HG03064 (cell line): ENCODE measurements around the gene SIK2.

Experiments used
- ATAC-seq: cut with Tn5 transposase; IDR thresholded peaks from one replicate; pipeline ENCODE4 v1.9.1; 2021; ENCODE audit warnings: low read depth; ENCODE audit not compliant: unreplicated experiment

The SIK2 gene

DNA sequence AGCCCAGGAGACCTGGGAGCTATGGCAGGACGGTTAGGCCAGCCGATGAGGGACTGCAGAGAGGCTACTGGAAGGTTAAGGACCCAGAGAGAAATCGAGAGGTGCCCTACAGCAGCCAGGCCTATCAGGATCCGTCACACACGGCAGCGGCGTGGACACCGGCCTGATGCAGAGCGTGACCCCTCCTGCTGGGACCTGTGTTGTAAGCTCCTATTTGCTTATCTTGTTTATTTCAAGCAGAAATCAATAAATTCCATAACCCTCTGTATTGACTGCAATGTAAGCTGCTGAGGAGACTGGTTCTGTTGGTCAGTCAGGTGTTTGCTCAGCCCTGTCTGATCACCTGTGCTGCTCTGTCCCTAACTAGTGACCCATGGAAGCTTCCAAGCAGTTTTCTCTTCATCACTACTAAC is 124.1 kb downstream of the SIK2 start:
- ATAC-seq: no peak

DNA sequence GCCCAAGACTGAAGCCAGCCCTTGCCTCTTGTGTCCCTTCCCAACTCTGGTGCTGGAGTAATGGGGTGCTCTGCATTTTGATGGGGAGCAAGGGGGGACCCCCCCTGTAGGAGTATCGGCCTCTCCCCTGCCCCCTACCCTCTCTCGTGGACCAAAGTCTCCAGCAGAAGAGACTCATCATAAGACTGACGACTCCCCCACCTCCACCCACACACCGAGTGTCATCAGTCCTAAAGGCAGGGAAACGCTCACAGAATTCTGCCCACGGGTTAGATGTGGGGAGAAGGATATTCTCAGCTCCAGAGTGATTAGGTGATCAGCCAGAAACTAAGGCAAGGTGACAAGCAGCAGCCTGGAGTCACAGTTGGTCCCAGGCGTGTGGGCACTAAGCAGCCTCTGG is 125.2 kb downstream of the SIK2 start:
- no peak for ATAC-seq

GRCh38 chr11:111729071-111729830 is 127.0 kb downstream of the SIK2 start:
- ATAC-seq: no peak

DNA sequence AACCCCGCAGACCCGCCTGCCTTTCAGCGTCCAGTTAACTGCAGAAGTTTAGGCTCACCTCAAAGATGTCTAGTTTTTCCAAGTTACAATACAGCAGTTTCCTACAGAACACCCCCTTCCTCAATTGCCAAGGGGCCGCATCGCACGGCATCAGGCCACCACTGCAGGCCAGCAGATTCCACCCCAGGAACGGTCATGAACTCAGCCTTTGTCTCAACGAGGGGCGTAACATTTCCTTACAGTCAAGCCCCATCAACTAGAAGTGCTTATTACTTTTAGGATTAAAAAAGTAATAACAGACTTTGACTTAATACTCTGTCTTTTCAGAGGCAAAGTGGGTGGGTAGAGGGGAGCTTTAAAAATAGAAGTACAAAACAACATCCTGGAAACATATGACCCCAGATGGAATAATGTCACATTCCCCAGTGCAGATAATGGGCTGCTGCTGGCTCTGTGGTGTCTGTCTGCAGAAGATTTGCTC is 127.6 kb downstream of the SIK2 start:
- ATAC-seq: no peak

DNA sequence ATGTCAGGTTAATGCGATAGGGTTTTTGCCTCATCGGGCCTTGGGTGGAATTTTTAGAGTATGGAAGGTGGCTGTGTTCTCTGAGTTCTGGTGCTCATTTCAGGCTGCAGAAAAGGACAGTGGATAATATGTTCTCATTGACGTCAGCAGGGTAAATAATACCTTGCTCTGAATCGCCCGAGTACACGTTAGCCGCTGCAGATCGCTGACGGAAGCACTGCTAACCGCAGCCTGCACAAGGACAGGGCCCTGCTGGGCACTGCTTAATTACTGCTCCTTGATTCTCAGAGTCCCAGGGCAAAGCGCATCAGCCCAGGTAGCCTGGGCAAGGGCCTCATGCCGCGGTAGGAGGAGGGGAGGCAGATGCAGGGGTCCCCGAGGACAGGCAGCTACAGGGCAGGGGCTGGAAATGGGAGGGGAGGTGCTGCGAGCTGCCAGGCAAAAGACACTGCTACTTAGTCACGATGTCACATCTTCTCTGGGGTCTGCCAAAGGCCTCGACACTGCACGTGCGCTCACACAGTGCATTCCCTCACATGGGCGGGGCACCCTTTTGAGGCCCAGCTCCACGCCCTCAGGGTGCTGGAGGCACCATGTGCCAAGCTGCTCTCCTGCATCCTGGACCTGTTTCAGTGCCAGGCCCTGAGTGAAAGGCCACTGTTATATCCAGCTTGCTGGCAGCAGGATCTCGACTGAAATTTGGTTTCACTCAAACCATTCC is 128.8 kb downstream of the SIK2 start:
- no peak for ATAC-seq

DNA sequence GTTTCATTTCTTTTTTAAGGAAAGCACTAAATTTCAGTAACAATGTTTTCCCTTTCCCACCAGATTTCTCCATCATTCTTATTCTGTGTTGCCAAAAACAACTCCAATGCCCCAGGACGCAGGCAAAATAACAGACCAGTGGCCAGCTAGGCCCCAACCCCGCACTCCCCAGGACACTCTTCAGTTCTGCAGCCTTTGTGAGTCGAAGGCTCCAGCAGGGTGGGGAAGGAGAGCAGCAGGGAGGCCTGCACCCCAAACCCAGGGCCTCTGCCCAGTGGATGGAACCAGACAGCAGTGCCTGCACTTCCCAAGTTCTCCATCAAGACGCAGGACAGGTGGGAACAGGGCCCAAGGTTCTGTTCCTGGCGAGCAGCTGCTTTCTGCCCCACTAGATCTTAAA is 129.6 kb downstream of the SIK2 start:
- ATAC-seq: no peak

DNA sequence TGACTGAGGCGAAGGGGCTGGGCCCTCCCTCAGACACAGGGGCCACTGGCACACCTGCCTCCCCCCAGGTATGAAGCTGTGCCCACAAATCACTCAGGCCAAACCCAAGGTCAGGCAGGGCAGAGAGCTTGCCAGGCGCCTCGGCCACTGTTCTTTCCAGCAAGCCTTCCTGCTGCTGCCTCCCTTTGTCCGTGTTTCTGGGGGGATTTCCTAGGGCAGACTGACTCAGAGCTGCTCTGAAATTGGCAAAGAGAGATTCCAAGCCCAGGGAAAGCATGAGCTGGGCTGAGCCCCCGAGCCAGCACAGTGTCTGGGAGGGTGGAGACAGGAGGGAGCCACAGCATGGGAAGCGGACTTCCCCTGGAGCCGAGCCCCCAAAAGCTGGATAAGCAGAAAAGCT is 130.8 kb downstream of the SIK2 start:
- ATAC-seq: no peak

- no peak for ATAC-seq
Observed at GRCh38 chr11:111733611-111734088, 131.4 kb downstream of the SIK2 start.

- ATAC-seq: no peak
Observed at GRCh38 chr11:111734101-111734953, 132.1 kb downstream of the SIK2 start.

DNA sequence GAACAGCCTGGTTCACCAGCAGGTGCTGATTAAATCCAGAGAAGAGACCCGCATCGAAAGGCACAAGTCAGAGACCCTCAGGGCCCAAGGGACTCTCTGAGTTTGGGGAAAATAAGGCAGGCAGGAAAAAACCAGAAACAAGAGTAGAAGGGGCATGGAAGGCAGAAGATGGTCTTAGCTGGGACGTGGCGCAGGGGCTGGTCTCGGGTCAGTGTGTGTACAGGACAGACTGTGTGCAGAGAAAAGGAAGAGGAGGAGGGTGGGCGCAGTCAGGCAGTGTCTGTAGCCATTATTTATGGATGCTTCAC is 132.7 kb downstream of the SIK2 start:
- ATAC-seq: no peak

DNA sequence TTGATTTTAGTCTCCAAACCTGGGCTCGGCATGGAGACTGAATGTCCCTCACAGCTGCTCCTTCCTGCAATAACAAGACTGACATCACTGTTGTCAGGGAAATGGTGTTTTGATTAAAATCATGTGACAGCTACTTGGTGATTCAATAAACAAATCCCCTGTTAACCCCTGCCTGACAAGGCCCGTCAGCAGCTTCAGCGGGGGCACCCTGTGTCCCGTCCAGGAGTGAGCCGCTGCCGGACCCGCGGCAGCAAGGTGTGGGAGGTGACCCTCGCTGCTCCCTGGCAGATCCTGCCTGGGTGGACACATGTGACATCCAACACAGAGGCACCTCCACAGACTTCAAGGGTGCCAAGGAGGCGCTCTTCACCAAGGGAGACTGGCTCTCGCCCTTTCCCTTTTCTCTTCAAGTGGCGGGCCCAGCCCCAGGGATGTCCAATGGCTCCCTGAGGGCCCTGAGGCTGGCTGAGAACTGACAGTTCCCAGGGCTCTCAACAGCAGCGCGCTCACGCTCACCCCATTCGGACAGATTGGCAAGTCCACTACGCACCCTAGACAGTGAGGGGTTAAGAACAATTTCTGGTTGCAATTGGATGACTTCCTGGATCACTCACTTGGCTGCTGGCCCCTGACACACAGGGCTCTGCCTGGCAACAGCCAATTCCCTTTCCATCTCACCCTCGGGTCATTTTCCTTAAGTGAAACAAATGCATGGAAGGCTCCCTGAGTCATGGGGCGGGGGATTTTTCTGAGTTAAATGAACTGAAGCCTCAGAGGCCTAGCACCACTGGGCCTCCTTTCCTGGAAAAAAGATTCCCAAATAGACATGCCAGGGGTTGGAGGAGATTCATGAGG is 133.2 kb downstream of the SIK2 start:
- ATAC-seq: no peak

DNA sequence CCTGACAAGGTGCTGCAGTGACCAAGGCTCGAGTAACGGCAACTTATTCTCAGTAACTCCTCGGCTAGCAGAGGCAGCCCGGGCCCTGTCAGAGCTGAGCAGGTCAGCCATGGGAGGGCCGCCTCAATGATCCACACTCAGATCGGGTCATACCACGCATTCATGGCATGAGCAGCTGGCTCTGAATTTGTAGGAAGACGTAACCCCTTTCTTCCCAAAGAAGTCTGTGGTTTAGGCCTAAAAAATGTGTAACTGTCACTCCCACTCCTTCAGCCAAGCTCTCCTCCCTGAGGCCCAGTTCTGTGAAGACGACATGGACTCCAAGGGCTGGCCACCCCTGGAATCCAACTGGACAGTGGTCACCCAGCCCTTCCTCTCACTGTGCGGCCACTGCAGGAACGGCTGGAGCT is 133.9 kb downstream of the SIK2 start:
- ATAC-seq: no peak

DNA sequence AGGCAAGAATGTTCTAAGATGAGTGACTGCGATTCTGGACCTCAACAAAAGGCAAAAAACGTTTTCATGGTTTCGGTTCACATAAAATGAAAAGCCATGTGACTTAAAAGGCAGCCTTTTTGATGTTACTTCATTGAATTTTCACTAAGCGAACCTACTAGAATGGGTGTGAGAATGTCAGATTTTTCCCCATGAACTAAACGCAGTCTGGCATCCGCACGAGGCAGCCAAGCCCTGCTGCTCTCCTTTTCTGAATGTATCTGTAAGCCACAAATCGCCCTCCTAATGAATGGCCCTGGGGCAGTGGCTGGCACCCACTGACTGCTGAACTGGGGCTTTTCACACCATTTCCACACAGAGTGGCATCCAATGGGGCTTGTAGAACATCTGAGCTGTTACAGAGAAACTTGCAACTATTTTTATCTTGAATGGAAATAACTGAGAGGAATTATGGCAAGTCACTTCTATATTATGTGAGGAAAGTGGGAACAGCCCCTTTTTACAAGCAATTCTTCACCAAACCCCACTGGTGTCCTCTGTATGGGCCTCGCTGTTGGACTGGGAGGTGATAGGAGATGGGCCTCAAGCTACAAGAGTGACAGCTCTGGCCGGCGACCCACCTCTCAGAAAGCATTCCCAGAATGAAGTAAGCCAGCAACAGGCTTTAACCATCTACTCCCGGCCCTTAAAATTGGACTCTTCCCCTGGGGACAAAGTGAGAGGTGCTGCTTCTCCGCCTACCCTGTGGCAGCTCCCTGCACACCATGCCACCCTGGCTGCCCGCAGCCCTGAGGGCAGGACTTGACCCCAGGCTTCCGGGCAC is 134.6 kb downstream of the SIK2 start:
- no peak for ATAC-seq

DNA sequence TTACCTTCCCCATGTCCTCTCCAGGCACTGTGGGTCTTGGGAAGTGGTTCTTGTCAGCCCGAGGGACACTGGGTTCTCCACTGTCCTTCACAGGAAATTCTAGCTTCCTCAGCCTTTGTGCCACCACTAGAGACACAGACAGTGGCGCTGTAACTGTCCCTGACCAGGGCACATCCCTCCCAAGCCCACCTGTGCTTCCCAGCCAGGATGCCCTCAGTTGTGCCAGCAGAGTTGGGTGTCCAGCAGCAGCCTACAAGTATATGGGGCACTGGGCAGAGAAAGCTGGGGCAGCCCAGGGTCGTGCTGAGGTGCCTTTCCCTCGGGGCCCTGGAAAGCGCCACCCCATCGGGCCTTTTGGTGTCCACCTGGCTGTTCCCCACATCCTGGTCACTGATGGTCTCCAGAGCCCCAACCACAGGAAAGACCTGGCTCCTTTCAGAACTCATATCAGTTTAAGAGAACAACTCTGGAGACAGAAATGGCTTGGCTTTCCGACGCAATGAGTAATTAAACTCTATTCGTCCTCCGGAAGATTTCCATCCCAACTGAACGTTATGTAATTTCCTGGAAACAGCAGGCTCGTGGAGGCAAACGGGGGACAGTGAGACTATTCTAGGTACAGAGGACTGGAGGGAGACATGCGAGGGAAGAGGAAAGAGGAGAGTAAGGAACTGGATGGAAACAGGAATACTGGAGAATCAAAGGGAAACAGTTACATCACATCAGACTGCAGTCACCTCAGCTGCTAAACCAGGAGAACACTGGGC is 135.4 kb downstream of the SIK2 start:
- ATAC-seq: no peak

DNA sequence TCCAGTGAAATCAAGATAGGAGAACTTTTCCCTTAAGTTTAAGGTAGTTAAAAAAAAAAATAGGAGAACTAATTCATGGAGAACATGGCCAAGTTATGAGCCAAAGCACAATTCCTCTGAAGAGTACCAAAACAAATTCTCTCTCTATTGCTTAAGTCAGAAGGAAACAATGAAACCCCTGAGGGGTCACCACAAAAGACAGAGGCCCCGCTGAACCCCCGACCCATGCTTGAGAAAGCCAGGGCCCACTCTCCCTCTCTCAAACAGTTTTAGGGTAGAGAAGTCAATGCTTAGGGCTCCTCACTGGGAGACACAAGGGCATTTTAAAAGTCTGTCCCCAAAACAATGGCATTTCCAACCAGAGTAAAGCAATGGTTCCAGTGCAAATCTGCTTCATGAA is 137.1 kb downstream of the SIK2 start:
- ATAC-seq: no peak

DNA sequence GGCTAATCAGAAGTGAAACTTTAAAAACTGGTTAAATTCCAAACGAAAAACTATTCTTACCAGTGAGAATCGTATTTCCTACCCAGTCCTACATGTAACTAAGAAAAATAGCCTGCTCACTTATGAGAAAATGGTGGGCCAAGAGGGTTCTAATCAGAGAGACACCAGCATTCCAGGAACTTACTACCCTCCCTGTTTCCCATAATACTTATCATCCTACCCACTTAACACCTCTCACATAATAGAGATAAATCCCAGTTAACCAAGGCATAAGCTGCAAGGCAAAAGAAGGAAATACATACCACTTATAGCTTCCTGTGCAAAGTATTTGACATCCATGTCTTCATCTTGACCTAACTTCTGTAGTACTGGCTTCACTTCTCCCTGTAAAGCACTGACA is 139.5 kb downstream of the SIK2 start:
- ATAC-seq: no peak

DNA sequence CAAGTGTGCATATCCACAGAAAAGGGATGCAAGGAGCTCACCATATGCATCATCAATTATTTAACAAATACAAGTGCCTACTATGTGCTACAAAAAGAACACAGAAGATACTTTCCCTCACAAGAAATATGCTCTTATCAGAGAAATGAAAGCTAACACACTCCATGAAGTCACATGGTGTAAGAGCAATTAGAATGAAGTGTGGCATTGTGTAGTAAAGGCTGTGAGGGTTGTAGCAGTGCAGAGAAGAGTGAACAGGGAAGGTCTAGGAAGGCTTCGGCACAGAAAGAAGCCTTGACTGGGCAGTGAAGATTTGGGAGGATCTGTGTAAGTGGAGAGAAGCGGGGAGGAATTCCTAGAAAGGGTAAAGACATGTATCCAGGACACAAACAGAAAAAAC is 141.5 kb downstream of the SIK2 start:
- no peak for ATAC-seq

DNA sequence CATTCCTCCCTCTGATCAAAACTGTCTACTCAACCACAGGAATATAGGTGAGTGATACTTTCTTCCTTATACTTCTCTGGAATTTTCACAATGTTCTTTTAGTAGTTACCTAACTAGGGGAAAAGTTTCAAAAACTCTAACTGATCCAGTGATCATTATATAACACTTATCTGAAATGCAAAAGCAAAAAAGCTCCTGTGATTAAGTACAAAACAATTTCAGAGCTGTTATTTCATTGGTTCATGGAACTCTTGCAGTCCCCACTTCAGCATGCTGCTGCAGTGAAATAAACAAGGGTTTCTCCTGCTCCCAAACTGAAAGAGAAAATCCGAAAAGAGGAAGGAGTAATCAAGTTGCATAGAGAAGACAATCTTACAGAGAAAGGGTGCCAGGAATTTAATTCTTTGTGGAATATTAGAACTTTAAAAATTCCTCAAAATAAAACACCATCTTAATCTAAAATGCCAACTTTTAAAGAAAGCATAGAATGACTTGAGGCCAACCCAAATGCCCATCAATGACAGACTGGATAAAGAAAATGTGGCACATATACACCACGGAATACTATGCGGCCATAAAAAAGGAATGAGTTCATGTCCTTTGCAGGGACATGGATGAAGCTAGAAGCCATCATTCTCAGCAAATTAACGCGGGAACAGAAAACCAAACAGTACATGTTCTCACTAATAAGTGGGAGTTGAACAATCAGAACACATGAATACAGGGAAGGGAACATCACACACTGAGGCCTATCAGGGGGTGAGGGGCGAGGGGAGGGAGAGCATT is 143.7 kb downstream of the SIK2 start:
- no peak for ATAC-seq
